H1 (cell line): ENCODE results near the gene URB2. TPM values are rescaled to one million over a fixed set of nuclear protein-coding genes. Genes with fewer than 3 reads are reported as not detected.

Experiments
- CTCF ChIA-PET: fragments of 300-600 bp; sonication (Branson Sonifier 250); formaldehyde crosslinking; loops from one replicate; lab custom pipeline; 2021; ENCODE audit not compliant: partially characterized antibody; lab: Charles Lee
- POLR2A ChIA-PET: fragments of 300-600 bp; sonication (Branson Sonifier 250); formaldehyde crosslinking; loops from one replicate; lab custom pipeline; 2021; ENCODE audit warnings: inconsistent platforms; ENCODE audit not compliant: partially characterized antibody; lab: Charles Lee
- DNase-seq, 2 experiments: peaks; one replicate each; pipeline versions ENCODE4 v3.0.0 to v3.0.0-alpha.2; 2010 to 2022; ENCODE audit warnings: low spot score in 2 of 2, low read depth in 1 of 2, mixed read lengths in 1 of 2
- FAIRE-seq: peaks from 2 replicates; lab custom pipeline; 2011; peaks lifted over from hg19 to GRCh38; lab: Jason Lieb, UNC
- H2AFZ ChIP-seq: 2 replicates; pipeline ENCODE4 v1.8.1; 2012; ENCODE audit warnings: low read length, inconsistent platforms
- H2AK5ac ChIP-seq: 2 replicates; pipeline ENCODE4 v1.6.1; 2013; ENCODE audit warnings: low read depth, low read length
- H2BK120ac ChIP-seq: replicated peaks from 2 replicates; pipeline ENCODE3; 2013; ENCODE audit warnings: low read depth, low read length, inconsistent platforms
- H2BK12ac ChIP-seq: 2 replicates; pipeline ENCODE4 v1.6.1; 2013; ENCODE audit warnings: low read depth, low read length
- H2BK15ac ChIP-seq: 2 replicates; pipeline ENCODE4 v1.6.1; 2013; ENCODE audit warnings: low read length
- H2BK20ac ChIP-seq: 2 replicates; pipeline ENCODE4 v1.6.1; 2013; ENCODE audit warnings: low read length
- H2BK5ac ChIP-seq: 2 replicates; pipeline ENCODE4 v1.6.1; 2013; ENCODE audit warnings: low read depth, low read length
- H3K14ac ChIP-seq: 2 replicates; pipeline ENCODE4 v1.6.1; 2013; ENCODE audit warnings: inconsistent platforms; ENCODE audit not compliant: insufficient read length
- H3K18ac ChIP-seq: 2 replicates; pipeline ENCODE4 v1.6.1; 2013; ENCODE audit warnings: low read length; ENCODE audit errors: extremely low read depth
- H3K23ac ChIP-seq: 2 replicates; pipeline ENCODE4 v1.6.1; 2013; ENCODE audit warnings: inconsistent platforms; ENCODE audit not compliant: insufficient read length
- H3K23me2 ChIP-seq: 2 replicates; pipeline ENCODE4 v1.6.1; 2013; ENCODE audit warnings: low read depth, low read length
- H3K27ac ChIP-seq: 2 replicates; pipeline ENCODE4 v1.6.1; 2011; ENCODE audit warnings: low read depth, low read length, inconsistent platforms
- H3K27me3 ChIP-seq, 4 experiments: replicated peaks in 1 of 4; 1 replicate in 1 of 4; 2 replicates in 3 of 4; pipeline versions ENCODE4 v1.6.1 to v1.8.1; 2011 to 2013; ENCODE audit warnings: low read length in 3 of 4, mild to moderate bottlenecking in 3 of 4, inconsistent platforms in 2 of 4, mixed read lengths in 2 of 4, moderate library complexity in 1 of 4; ENCODE audit not compliant: control insufficient read depth in 3 of 4, insufficient read depth in 3 of 4; ENCODE audit errors: extremely low read depth in 1 of 4
- H3K36me3 ChIP-seq, 4 experiments: 2 replicates each; pipeline versions ENCODE4 v1.6.1 to v1.8.1; 2011 to 2013; ENCODE audit warnings: mild to moderate bottlenecking in 4 of 4, low read length in 3 of 4, moderate library complexity in 2 of 4, control low read depth in 1 of 4, inconsistent platforms in 1 of 4; ENCODE audit not compliant: insufficient read depth in 4 of 4, control insufficient read depth in 2 of 4
- H3K4ac ChIP-seq: replicated peaks from 2 replicates; pipeline ENCODE3; 2013; ENCODE audit warnings: low read length, low read depth, mixed read lengths, inconsistent platforms; ENCODE audit not compliant: insufficient read length
- H3K4me1 ChIP-seq, 4 experiments: replicated peaks in 1 of 4; 1 replicate in 1 of 4; 2 replicates in 3 of 4; pipeline versions ENCODE4 v1.6.1 to v1.8.1; 2011 to 2013; ENCODE audit warnings: low read length in 3 of 4, inconsistent platforms in 2 of 4, mixed read lengths in 1 of 4; ENCODE audit not compliant: insufficient read depth in 4 of 4, control insufficient read depth in 3 of 4
- H3K4me2 ChIP-seq, 2 experiments: 2 replicates each; pipeline versions ENCODE4 v1.6.1 to v1.8.1; 2011 to 2013; ENCODE audit warnings: low read depth in 2 of 2, low read length in 2 of 2, control low read depth in 1 of 2, inconsistent platforms in 1 of 2, mild to moderate bottlenecking in 1 of 2; ENCODE audit not compliant: insufficient read depth in 1 of 2
- H3K4me3 ChIP-seq, 4 experiments: fragments of 200-600, 300-600 bp in 1 of 4; sonication (generic), shearing (Covaris generic), sonication (Bioruptor Twin) in 1 of 4; 2 replicates each; pipeline versions ENCODE4 v1.5.1 to v1.8.1; 2011 to 2016; ENCODE audit warnings: low read length in 4 of 4, low read depth in 3 of 4, control low read depth in 2 of 4, inconsistent platforms in 2 of 4, mild to moderate bottlenecking in 2 of 4, mixed read lengths in 1 of 4, moderate library complexity in 1 of 4; ENCODE audit not compliant: insufficient read depth in 2 of 4; ENCODE audit errors: extremely low read depth in 1 of 4
- H3K56ac ChIP-seq: replicated peaks from 2 replicates; pipeline ENCODE3; 2013; ENCODE audit warnings: low read depth, mild to moderate bottlenecking, mixed read lengths, low read length, inconsistent platforms; ENCODE audit not compliant: insufficient read length
- H3K79me1 ChIP-seq: 2 replicates; pipeline ENCODE4 v1.6.1; 2013; ENCODE audit warnings: low read depth, low read length, control low read depth
- H3K79me2 ChIP-seq, 2 experiments: 2 replicates each; pipeline versions ENCODE4 v1.6.1 to v1.8.1; 2012 to 2013; ENCODE audit warnings: low read length in 2 of 2, mild to moderate bottlenecking in 2 of 2, inconsistent platforms in 1 of 2; ENCODE audit not compliant: insufficient read depth in 2 of 2, control insufficient read depth in 1 of 2
- H3K9ac ChIP-seq, 4 experiments: replicated peaks in 1 of 4; 1 replicate in 1 of 4; 2 replicates in 3 of 4; pipeline versions ENCODE4 v1.6.1 to v1.8.1; 2011 to 2013; ENCODE audit warnings: low read depth in 3 of 4, low read length in 3 of 4, control low read depth in 2 of 4, mild to moderate bottlenecking in 2 of 4, moderate library complexity in 2 of 4, inconsistent platforms in 1 of 4; ENCODE audit errors: extremely low read depth in 1 of 4
- H3K9me3 ChIP-seq, 2 experiments: 2 replicates each; pipeline versions ENCODE4 v1.6.1 to v1.8.1; 2012 to 2013; ENCODE audit warnings: mild to moderate bottlenecking in 2 of 2, moderate library complexity in 2 of 2, control low read depth in 1 of 2, inconsistent platforms in 1 of 2, low read depth in 1 of 2, low read length in 1 of 2, mixed read lengths in 1 of 2; ENCODE audit not compliant: insufficient read depth in 2 of 2
- H4K20me1 ChIP-seq, 2 experiments: replicated peaks in 1 of 2; 2 replicates each; pipeline versions ENCODE3 to v1.8.1; 2011 to 2013; ENCODE audit warnings: inconsistent platforms in 2 of 2, low read length in 2 of 2, mild to moderate bottlenecking in 1 of 2; ENCODE audit not compliant: insufficient read depth in 2 of 2, control insufficient read depth in 1 of 2
- H4K5ac ChIP-seq: 2 replicates; pipeline ENCODE4 v1.6.1; 2013; ENCODE audit warnings: low read length, low read depth, mixed read lengths, inconsistent platforms; ENCODE audit not compliant: insufficient read length
- H4K8ac ChIP-seq: 2 replicates; pipeline ENCODE4 v1.8.0; 2013; ENCODE audit warnings: mild to moderate bottlenecking, moderate library complexity, low read length, inconsistent platforms; ENCODE audit not compliant: insufficient read depth; ENCODE audit errors: extremely low read depth
- H4K91ac ChIP-seq: replicated peaks from 2 replicates; pipeline ENCODE3; 2013; ENCODE audit warnings: low read length, mixed read lengths, inconsistent platforms; ENCODE audit not compliant: insufficient read length
- KDM5A ChIP-seq: fragments of 200-600 bp; IDR thresholded peaks from 2 replicates; pipeline ENCODE4 v1.7.1; 2012; ENCODE audit warnings: mild to moderate bottlenecking, low read length, inconsistent platforms, mixed read lengths
- PHF8 ChIP-seq: fragments of 200-600 bp; sonication (generic); conservative IDR thresholded peaks from 2 replicates; pipeline ENCODE4 v1.7.1; 2012; ENCODE audit warnings: low read depth, mild to moderate bottlenecking, inconsistent platforms, low read length, moderate library complexity
- WGBS, 2 experiments: shearing (Covaris generic) in 1 of 2; methylation state at CpG; one replicate each; pipeline versions ENCODE4 v1.1.6 to v1.1.7; 2013 to 2015; ENCODE audit warnings: low lambda C conversion rate in 2 of 2, mixed read lengths in 2 of 2, inconsistent platforms in 1 of 2, low coverage in 1 of 2, missing lambda C conversion rate in 1 of 2; ENCODE audit not compliant: insufficient replicate concordance in 2 of 2, insufficient coverage in 1 of 2, insufficient read length in 1 of 2; ENCODE audit errors: extremely low coverage in 1 of 2, missing lambda C conversion rate in 1 of 2; 5-methylcytosine and 5-hydroxymethylcytosine counted together
- polyA plus RNA-seq, 7 experiments: library from polyadenylated mRNA; depleted of rRNA in 3 of 7; stranded (reverse) in 5 of 7; unstranded in 2 of 7; fragments of >200 nt in 5 of 7; fragments of 200-250 nt in 2 of 7; gene quantifications; 1 replicate in 5 of 7; 2 replicates in 1 of 7; 4 replicates in 1 of 7; pipeline versions ENCODE4 v1.2.1 to v1.2.3, GENCODE V29; 2011 to 2013; ENCODE audit warnings: missing spikeins in 2 of 7, mixed read lengths in 2 of 7
- total RNA-seq: library from RNA; stranded (reverse); fragmentation: NEBNext Ultra II Directional; extraction: Animal tissue kit (Norgen Biotek cat#: 25700); gene quantifications from 2 replicates; pipeline ENCODE4 v1.2.1, GENCODE V29; 2021

The URB2 gene
- total and polyA plus RNA-seq, 2 of the 8 experiments (the other 6 are each of a cell fraction or from before 2014, with no cell fraction given) = 13.7 to 33.0 TPM

GRCh38 chr1:229623225-229623624 is 2.8 kb upstream of the URB2 start:
- POLR2A ChIA-PET = interaction anchor here (0.6 to 1.4 kb wide), 6 partner anchors 9 to 344 kb away, joined by 3 to 4 read pairs (median 3); no protein-coding TSS in a partner anchor
- H3K4ac ChIP-seq = no peak overlapping the region
- peaks cover 0 to 2% (median 0%) of the 10 kb centered on the region in 4 experiments; a peak in 1 of 7 replicates for H3K27me3 ChIP-seq
- H2BK20ac ChIP-seq = no peak overlapping the region
- H3K79me1 ChIP-seq = peaks cover 23% of the 10 kb centered on the region
- FAIRE-seq (no peak), DNase-seq (no peak)
- no peak overlapping the region for H3K9ac ChIP-seq
- no peak overlapping the region for H3K56ac ChIP-seq
- no peak overlapping the region for H3K4me3 ChIP-seq
- H2BK120ac ChIP-seq = no peak overlapping the region
- peaks cover 18 to 88% of the 10 kb centered on the region in 2 experiments for H3K79me2 ChIP-seq
- no peak for TF ChIP-seq PHF8
- no peak for TF ChIP-seq KDM5A
- no peaks in the 10 kb centered on the region for H3K9me3 ChIP-seq
- H3K4me2 ChIP-seq = no peak overlapping the region; a peak in 1 of 4 replicates
- no peak overlapping the region for H3K27ac ChIP-seq
- no peak overlapping the region for H3K14ac ChIP-seq
- no peak overlapping the region for H3K18ac ChIP-seq
- 93% methylated on average over 5 of the region's 5 CpGs; no CpG with 5 or more reads in 1 of the 2 experiments for WGBS, 2 experiments
- H3K23ac ChIP-seq = no peak overlapping the region
- H4K20me1 ChIP-seq = peaks cover 5 to 12% of the 10 kb centered on the region in 2 experiments
- no peak overlapping the region for H2BK15ac ChIP-seq
- H2AK5ac ChIP-seq = no peak overlapping the region
- no peak overlapping the region for H4K5ac ChIP-seq
- peaks cover 10% of the 10 kb centered on the region for H3K23me2 ChIP-seq
- H2BK12ac ChIP-seq = no peak overlapping the region
- no peak overlapping the region for H2AFZ ChIP-seq
- H4K91ac ChIP-seq = no peak overlapping the region
- CTCF ChIA-PET = interaction anchor here (0.9 to 2.7 kb wide), 4 partner anchors 12 to 65 kb away, joined by 3 to 14 read pairs (median 4); partner anchors contain the start of gene ABCB10
- H2BK5ac ChIP-seq = no peak overlapping the region
- H4K8ac ChIP-seq = no peak overlapping the region
- H3K4me1 ChIP-seq = peaks cover 3 to 11% (median 5%) of the 10 kb centered on the region in 4 experiments; a peak in 6 of 7 replicates
- no peaks in the 10 kb centered on the region; a peak in 1 of 8 replicates for H3K36me3 ChIP-seq
